GM12878 (cell line): Measurements from ENCODE around the gene ALDH1L1. TPM values are rescaled to one million over a fixed set of nuclear protein-coding genes. Genes with fewer than 3 reads are reported as not detected.

ENCODE experiments used
- ATAC-seq: fragments of 200-7000 bp; cut with Tn5 transposase; 3 replicates; pipeline ENCODE4 v1.9.1; 2020; ENCODE audit warnings: mild to moderate bottlenecking, moderate library complexity
- BruUV-seq: library from RNA; stranded (reverse); fragments of 400-500 nt; replicated peaks from 2 replicates; lab custom pipeline; 2021; lab: Mats Ljungman, UMichigan
- CTCF ChIA-PET: fragments of 300-600 bp; sonication (Branson Sonifier 250); formaldehyde crosslinking; extraction: SDS; loops from one replicate; lab custom pipeline; 2021; ENCODE audit warnings: inconsistent platforms; lab: Yijun Ruan, JAX
- POLR2A ChIA-PET: fragments of 350-600 bp; formaldehyde crosslinking; extraction: SDS; loops from one replicate; lab custom pipeline; 2021; ENCODE audit warnings: inconsistent platforms; lab: Charles Lee
- RAD21 ChIA-PET: fragments of 300-600 bp; sonication (Branson Sonifier 250); formaldehyde crosslinking; loops from one replicate; lab custom pipeline; 2023; ENCODE audit warnings: antibody characterized with exemption; ENCODE audit not compliant: unreplicated experiment; lab: Charles Lee
- SMC1A ChIA-PET: fragments of 300-600 bp; sonication (Branson Sonifier 250); formaldehyde crosslinking; loops from one replicate; lab custom pipeline; 2023; ENCODE audit not compliant: unreplicated experiment, uncharacterized antibody; lab: Charles Lee
- DNase-seq: peaks from one replicate; pipeline ENCODE4 v3.0.0-alpha.2; 2011; ENCODE audit warnings: low read depth, low spot score
- FAIRE-seq: peaks from 3 replicates; lab custom pipeline; 2011; peaks lifted over from hg19 to GRCh38; lab: Jason Lieb, UNC
- H2AFZ ChIP-seq: 2 replicates; pipeline ENCODE4 v1.6.0; 2011; ENCODE audit warnings: low read depth, low read length, control low read depth; ENCODE audit not compliant: control insufficient read depth
- H3K27ac ChIP-seq: 2 replicates; pipeline ENCODE4 v1.5.1; 2011; ENCODE audit warnings: control low read depth; ENCODE audit not compliant: control insufficient read depth, insufficient read depth
- H3K27me3 ChIP-seq, 2 experiments: replicated peaks in 1 of 2; 2 replicates each; pipeline versions ENCODE4 v1.6.0 to v1.6.1; 2011; ENCODE audit warnings: low read length in 1 of 2; ENCODE audit not compliant: control insufficient read depth in 2 of 2, insufficient read depth in 2 of 2
- H3K36me3 ChIP-seq, 2 experiments: 2 replicates each; pipeline ENCODE4 v1.5.1; 2011; ENCODE audit warnings: low read length in 1 of 2; ENCODE audit not compliant: control insufficient read depth in 2 of 2, insufficient read depth in 2 of 2
- H3K4me1 ChIP-seq: 2 replicates; pipeline ENCODE4 v1.6.1; 2011; ENCODE audit warnings: mild to moderate bottlenecking, low read length, moderate library complexity, mixed read lengths; ENCODE audit not compliant: control insufficient read depth, insufficient read depth
- H3K4me2 ChIP-seq: 2 replicates; pipeline ENCODE4 v1.6.0; 2011; ENCODE audit warnings: control low read depth; ENCODE audit not compliant: control insufficient read depth, insufficient read depth
- H3K4me3 ChIP-seq: fragments of 200-600 bp; sonication (generic); 2 replicates; pipeline ENCODE4 v1.5.1; 2016
- H3K79me2 ChIP-seq: 2 replicates; pipeline ENCODE4 v1.6.0; 2011; ENCODE audit warnings: low read length; ENCODE audit not compliant: control insufficient read depth, insufficient read depth
- H3K9ac ChIP-seq: 2 replicates; pipeline ENCODE4 v1.8.0; 2011; ENCODE audit warnings: low read length, control low read depth, mixed read lengths; ENCODE audit not compliant: control insufficient read depth, insufficient read depth
- H3K9me3 ChIP-seq: replicated peaks from 3 replicates; pipeline ENCODE4 v1.5.1; 2011; ENCODE audit warnings: mild to moderate bottlenecking, low read length; ENCODE audit not compliant: control insufficient read depth, insufficient read depth
- H4K20me1 ChIP-seq: 2 replicates; pipeline ENCODE4 v1.6.0; 2011; ENCODE audit not compliant: control insufficient read depth, insufficient read depth
- BACH1 ChIP-seq: fragments of 450-650 bp; IDR thresholded peaks from 2 replicates; pipeline ENCODE4 v1.6.1; 2017; ENCODE audit warnings: mild to moderate bottlenecking, borderline replicate concordance
- HDAC6 ChIP-seq: fragments of 200-600 bp; sonication (generic); IDR thresholded peaks from one replicate; pipeline ENCODE4 v1.8.0; 2017; ENCODE audit warnings: antibody characterized with exemption; ENCODE audit not compliant: unreplicated experiment
- HDGF ChIP-seq: fragments of 450-650 bp; IDR thresholded peaks from 2 replicates; pipeline ENCODE4 v1.6.1; 2016; ENCODE audit warnings: antibody characterized with exemption
- IRF4 ChIP-seq: IDR thresholded peaks from 2 replicates; pipeline ENCODE4 v1.6.1; 2011; ENCODE audit warnings: low read depth, low read length
- JUNB ChIP-seq: IDR thresholded peaks from 2 replicates; pipeline ENCODE4 v1.6.1; 2016; ENCODE audit warnings: antibody characterized with exemption, mild to moderate bottlenecking
- KLF5 ChIP-seq: fragments of 450-650 bp; IDR thresholded peaks from 2 replicates; pipeline ENCODE4 v1.6.1; 2014; ENCODE audit warnings: mild to moderate bottlenecking; ENCODE audit not compliant: partially characterized antibody
- SREBF1 ChIP-seq: IDR thresholded peaks from 2 replicates; pipeline ENCODE4 v1.6.1; 2012; ENCODE audit warnings: mild to moderate bottlenecking, low read length
- WGBS: methylation state at CpG from one replicate; pipeline ENCODE4 v1.1.6; 2016; ENCODE audit warnings: low lambda C conversion rate; ENCODE audit not compliant: insufficient replicate concordance, insufficient coverage; ENCODE audit errors: missing lambda C conversion rate; 5-methylcytosine and 5-hydroxymethylcytosine counted together
- in situ Hi-C: fragments of 300-500 bp; cut with MboI; formaldehyde crosslinking; loops from 9 replicates; pipeline ENCODE4 v1.14.3; 2018; ENCODE audit warnings: mixed read lengths
- intact Hi-C: fragments of 100-400 bp; cut with micrococcal nuclease; formaldehyde crosslinking; loops from one replicate; pipeline ENCODE4 v1.14.2; 2022; ENCODE audit not compliant: unreplicated experiment
- polyA plus RNA-seq, 11 experiments: library from polyadenylated mRNA; depleted of rRNA in 4 of 11; unstranded in 6 of 11; stranded (reverse) in 5 of 11; fragments of >200 nt; fragmentation: Nextera tagmentation in 4 of 11; fragmentation: Illumina TruSeq in 1 of 11; extraction: Ambion mirVana in 4 of 11; extraction: Trizol in 1 of 11; gene quantifications; 1 replicate in 1 of 11; 2 replicates in 10 of 11; pipeline versions ENCODE4 v1.2.1 to v1.2.3, GENCODE V29; 2011 to 2016; ENCODE audit warnings: inconsistent platforms in 2 of 11, missing spikeins in 2 of 11, low read depth in 1 of 11
- total RNA-seq, 4 experiments: library from RNA; depleted of rRNA in 3 of 4; stranded (reverse); fragments of >200 nt in 3 of 4; fragmentation: Illumina TruSeq in 1 of 4; extraction: Trizol in 1 of 4; gene quantifications; 2 replicates each; pipeline versions ENCODE4 v1.2.1 to v1.2.3, GENCODE V29; 2013 to 2021
- TF ChIP-seq, protein P1 (sequence below): fragments of 450-650 bp; formaldehyde crosslinking; IDR thresholded peaks from 2 replicates; pipeline ENCODE4 v1.4.0; 2022; ENCODE audit warnings: mild to moderate bottlenecking, moderate library complexity
- TF ChIP-seq, protein P2 (sequence below): fragments of 450-650 bp; IDR thresholded peaks from 2 replicates; pipeline ENCODE4 v1.6.1; 2017; ENCODE audit warnings: low read depth, mild to moderate bottlenecking, moderate library complexity

Gene ALDH1L1
- total and polyA plus RNA-seq, 10 of the 15 experiments (the other 5 are each of a cell fraction or from before 2014, with no cell fraction given): 0.04 to 18.2 (median 0.45) TPM

DNA sequence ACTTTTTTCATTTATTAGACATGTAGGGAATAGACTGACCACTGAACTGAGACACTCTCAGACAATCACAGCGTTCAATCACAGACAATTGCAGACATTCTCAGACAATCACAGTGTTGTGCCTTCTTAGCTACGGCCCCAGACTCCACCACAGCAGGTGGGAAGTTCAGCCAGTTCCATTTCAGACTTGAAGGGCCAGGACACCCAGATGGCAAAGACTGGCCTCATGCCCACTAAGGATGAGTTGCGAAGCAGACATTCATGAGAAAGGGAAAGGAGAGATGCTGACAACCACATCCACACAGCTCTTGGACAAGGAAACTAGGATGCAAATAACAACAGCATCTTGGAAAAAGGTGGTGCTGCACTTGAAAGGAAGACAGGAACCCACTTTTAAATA lies 21.9 kb upstream of the ALDH1L1 start:
- H3K27ac ChIP-seq: no peak overlapping the region
- H3K9me3 ChIP-seq: no peaks in the 10 kb centered on the region
- ATAC-seq: no peak
- no peak for TF ChIP-seq HDAC6
- TF ChIP-seq BACH1: no peak
- no peak for TF ChIP-seq KLF5
- TF ChIP-seq IRF4: no peak
- TF ChIP-seq, protein P1, sequence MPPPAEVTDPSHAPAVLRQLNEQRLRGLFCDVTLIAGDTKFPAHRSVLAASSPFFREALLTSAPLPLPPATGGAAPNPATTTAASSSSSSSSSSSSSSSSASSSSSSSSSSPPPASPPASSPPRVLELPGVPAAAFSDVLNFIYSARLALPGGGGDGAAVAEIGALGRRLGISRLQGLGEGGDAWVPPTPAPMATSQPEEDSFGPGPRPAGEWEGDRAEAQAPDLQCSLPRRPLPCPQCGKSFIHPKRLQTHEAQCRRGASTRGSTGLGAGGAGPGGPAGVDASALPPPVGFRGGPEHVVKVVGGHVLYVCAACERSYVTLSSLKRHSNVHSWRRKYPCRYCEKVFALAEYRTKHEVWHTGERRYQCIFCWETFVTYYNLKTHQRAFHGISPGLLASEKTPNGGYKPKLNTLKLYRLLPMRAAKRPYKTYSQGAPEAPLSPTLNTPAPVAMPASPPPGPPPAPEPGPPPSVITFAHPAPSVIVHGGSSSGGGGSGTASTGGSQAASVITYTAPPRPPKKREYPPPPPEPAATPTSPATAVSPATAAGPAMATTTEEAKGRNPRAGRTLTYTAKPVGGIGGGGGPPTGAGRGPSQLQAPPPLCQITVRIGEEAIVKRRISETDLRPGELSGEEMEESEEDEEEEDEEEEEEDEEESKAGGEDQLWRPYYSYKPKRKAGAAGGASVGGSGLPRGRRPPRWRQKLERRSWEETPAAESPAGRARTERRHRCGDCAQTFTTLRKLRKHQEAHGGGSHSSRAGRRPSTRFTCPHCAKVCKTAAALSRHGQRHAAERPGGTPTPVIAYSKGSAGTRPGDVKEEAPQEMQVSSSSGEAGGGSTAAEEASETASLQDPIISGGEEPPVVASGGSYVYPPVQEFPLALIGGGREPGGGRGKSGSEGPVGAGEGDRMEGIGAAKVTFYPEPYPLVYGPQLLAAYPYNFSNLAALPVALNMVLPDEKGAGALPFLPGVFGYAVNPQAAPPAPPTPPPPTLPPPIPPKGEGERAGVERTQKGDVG (CRISPR knock-in tag): no peak
- no peak for TF ChIP-seq SREBF1
- no peak for TF ChIP-seq JUNB
- TF ChIP-seq, protein P2, sequence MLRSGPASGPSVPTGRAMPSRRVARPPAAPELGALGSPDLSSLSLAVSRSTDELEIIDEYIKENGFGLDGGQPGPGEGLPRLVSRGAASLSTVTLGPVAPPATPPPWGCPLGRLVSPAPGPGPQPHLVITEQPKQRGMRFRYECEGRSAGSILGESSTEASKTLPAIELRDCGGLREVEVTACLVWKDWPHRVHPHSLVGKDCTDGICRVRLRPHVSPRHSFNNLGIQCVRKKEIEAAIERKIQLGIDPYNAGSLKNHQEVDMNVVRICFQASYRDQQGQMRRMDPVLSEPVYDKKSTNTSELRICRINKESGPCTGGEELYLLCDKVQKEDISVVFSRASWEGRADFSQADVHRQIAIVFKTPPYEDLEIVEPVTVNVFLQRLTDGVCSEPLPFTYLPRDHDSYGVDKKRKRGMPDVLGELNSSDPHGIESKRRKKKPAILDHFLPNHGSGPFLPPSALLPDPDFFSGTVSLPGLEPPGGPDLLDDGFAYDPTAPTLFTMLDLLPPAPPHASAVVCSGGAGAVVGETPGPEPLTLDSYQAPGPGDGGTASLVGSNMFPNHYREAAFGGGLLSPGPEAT: no peak
- no peak for TF ChIP-seq HDGF
- H2AFZ ChIP-seq: no peak overlapping the region
- 13% methylated on average over 3 of the region's 3 CpGs for WGBS
- DNase-seq: no peak
- in situ Hi-C loops (no loop called here), intact Hi-C loops (no loop called here)
- no peaks in the 10 kb centered on the region for H3K36me3 ChIP-seq
- H3K4me1 ChIP-seq: no peaks in the 10 kb centered on the region
- H3K27me3 ChIP-seq: no peaks in the 10 kb centered on the region; a peak in 2 of 4 replicates
- FAIRE-seq: no peak
- H3K9ac ChIP-seq: no peak overlapping the region
- no peak overlapping the region for H3K4me3 ChIP-seq
- no peaks in the 10 kb centered on the region for H4K20me1 ChIP-seq
- ChIA-PET SMC1A (no interaction called here), RAD21 (no interaction called here), CTCF (no interaction called here), POLR2A (no interaction called here)
- no TSS peak for BruUV-seq
- no peaks in the 10 kb centered on the region for H3K79me2 ChIP-seq
- no peak overlapping the region for H3K4me2 ChIP-seq
